NCI-H82 (cell line): Measurements from ENCODE around the gene FNDC3A.
A peak's percentile ranks its signal among the peaks of the same experiment; 100 is the strongest.
"Not testable (repeated sequence)": the region's sequence is repeated elsewhere in the genome, so short reads cannot be mapped to it uniquely, and the experiment has no call there.

ENCODE experiments used
- DNase-seq: peaks from one replicate; lab custom pipeline; 2025; lab: John Stamatoyannopoulos, UW

The FNDC3A gene

GRCh38 chr13:49042476-49042875 lies 66.8 kb downstream of the FNDC3A start:
- DNase-seq: no peak

DNA sequence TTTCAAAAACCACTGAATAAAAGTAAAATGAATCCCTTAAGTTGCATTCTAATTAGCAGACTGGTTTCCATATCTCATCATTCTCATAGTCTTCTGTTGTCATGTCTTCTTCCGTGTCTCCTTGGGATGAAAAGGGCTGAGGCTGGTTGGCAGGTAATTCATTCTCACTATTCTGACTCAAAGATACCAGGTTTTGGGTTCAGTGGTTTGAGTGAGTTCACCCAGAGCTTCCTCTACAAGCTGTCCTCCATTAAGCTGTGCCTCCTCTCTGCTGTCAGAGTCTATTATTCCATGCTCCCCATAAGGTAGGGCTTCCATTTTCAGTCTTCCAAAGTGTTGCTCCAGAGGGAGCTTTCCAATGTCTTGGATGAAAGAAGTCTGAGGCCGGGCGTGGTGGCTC lies 68.3 kb downstream of the FNDC3A start:
- no peak for DNase-seq

DNA sequence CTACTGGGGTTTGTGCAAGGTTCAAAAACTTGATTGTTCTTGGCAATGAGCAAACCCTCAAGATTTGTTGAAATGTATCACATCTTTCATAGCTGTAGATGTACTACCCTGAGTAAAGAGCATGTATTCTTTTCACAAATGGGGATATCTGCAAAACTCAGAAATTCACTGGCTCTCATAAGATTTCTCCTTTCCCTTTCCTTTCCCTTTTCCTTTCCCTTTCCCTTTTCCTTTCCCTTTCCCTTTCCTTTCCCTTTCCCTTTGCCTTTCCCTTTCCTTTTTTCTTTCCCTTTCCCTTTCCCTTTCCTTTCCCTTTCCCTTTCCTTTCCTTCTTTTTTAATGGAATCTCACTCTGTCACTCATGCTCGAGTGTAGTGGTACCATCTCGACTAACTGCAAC lies 69.1 kb downstream of the FNDC3A start:
- no peak for DNase-seq

DNA sequence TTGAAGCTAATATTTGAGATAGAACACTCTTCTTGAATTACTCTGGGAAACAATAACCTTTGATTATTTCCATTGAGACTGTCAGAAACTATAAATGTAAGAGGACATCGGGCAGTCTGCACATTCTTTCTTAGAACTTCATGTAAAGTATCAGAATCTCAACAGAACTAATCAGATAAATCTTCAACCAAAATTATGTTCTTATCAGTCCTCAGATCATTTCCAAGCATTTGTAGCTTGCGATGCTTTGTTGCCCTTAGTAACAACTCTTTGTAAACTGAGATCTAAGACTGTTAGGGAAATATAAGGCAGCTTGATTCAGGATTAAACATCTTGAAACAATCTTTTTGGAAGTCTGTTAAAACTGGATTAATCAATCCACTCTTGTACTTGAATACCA lies 70.3 kb downstream of the FNDC3A start:
- peak; percentile 17 for DNase-seq

- DNase-seq: no peak
Observed at GRCh38 chr13:49046519-49046918, 70.8 kb downstream of the FNDC3A start.

GRCh38 chr13:49052813-49053212 lies 77.1 kb downstream of the FNDC3A start:
- DNase-seq: no peak

DNA sequence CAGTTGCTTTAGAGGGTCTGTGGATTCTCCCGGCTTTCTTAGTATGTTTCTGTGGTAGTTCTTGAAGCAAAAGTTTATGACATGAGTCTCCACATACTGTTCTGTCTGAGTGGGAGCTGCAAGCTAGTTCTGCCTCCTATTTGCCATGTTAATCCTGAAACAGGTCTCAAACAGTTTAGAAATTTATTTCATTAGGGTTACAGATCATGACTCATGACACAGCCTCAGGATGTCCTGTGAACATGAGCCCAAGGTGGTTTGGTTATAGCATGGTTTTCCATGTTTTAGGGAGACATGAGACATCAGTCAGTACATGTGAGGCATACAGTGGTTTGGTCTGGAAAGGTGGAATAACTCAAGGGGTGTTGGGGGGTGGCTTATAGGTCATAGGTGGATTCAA lies 77.5 kb downstream of the FNDC3A start:
- no peak for DNase-seq

DNA sequence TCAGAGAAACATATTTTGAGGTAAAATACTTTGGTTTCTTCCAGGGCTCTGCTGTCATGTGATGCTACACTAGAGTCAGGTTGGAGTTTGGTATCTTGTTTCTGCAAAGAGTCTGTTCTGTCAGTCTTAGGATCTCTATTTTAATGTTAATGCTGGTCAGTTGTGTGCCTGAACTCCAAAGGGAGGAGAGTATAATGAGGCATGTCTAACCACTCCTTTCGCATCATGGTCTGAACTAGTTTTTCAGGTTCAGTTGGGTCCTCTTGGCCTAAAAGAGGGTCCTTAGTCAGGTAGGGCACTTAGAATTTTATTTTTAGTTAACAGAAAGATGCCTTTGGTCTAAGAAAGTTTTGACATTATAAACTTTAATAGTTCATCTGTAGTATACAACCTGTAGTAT lies 78.2 kb downstream of the FNDC3A start:
- no peak for DNase-seq

GRCh38 chr13:49055021-49055420 lies 79.3 kb downstream of the FNDC3A start:
- no peak for DNase-seq

DNA sequence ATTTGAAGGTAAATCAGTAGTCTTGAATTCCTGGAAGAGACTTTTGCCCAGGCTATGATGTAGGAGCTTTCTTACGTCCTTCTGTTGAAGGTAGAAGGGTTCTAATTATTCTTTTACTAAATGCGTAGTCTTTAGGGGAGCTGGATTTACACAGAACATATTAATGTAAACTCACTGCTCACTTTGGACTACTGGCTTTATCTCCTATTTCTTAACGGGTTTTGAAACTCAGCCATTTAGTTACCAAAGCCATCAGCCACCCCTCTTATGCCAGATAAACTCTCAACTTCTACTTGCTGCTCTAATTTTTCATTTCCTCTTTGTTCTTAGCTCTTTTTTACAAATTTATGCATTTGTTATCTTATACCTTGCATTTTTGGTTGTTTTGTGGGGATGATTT lies 81.5 kb downstream of the FNDC3A start:
- no peak for DNase-seq

DNA sequence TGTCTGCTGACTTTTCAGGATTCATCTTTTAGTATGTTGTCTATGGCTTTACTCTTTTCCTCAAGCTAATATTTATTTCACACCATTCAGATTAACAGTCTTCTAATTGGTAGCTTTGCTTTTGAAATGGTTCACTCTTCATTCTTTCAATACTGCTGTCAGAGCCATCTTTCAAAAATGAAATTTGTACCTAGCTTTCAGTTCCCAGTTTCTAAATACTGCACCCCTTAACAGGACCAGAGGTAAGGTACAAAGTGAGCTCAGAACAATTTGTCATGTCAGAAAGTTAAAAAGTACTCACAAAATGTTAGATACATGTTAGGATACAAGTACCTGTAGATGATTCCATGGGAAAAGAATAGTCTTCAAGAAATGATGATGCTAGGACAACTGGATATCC lies 83.0 kb downstream of the FNDC3A start:
- no peak for DNase-seq

DNA sequence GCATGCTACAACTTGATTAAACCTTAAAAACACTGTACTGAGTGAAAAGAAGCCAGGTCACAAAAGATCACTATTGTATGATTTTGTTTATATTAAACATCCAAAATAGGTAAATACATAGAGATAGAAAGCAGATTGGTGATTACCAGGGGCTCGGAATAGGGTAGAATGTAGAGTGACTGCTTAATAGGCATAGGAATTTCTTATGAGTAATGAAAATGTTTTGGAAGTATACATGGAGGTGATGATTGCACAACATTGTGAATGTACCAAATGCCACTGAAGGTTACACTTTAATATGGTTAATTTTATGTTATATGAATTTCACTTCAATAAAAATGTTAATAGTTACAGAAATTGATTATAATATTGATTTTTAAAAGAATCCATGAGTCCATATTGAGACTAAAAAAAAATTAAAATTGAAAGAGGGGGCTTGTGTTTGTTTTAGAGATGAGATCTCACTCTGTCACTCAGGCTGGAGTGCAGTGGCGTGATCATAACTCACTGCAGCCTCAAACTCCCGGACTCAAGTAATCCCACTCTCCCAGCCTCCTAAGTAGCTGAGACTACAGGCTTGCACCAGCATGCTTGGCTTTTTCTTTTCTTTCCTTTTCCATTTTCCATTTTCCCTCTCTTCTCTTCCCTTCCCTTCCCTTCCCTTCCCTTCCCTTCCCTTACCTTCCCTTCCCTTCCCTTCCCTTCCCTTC lies 85.1 kb downstream of the FNDC3A start:
- peak; percentile 7 for DNase-seq

DNA sequence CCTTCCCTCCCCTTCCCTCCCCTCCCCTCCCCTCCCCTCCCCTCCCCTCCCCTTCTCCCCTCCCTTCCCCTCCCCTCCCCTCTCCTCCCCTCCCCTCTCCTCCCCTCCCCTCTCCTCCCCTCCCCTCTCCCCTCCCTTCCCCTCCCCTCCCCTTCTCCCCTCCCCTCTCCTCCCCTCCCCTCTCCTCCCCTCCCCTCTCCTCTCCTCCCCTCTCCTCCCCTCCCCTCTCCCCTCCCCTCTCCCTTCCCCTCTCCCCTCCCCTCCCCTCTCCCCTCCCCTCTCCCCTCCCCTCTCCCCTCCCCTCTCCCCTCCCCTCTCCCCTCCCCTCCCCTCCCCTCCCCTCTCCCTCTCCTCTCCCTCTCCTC lies 85.7 kb downstream of the FNDC3A start:
- not testable (repeated sequence) for DNase-seq

- DNase-seq: no peak
Observed at GRCh38 chr13:49062297-49062896, 86.7 kb downstream of the FNDC3A start.

- DNase-seq: no peak
Observed at GRCh38 chr13:49063011-49063410, 87.3 kb downstream of the FNDC3A start.

DNA sequence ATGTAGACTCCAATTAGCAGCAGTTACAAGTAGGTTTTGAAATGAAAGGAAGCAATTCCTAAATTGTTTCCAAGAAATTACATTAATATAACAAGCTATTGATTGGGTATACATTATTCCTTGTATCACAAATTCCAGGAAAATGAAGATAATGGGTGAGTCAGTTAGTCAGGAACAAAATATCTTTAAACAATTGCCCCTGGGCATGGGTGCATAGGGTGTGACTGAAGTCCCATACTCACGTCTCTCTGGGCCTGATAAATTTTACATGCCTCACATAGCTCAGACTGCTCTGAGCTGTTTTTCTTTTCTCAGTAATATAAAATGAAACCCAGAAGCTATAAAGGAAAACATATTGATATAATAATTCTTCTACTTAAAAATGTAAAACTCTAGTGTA lies 87.8 kb downstream of the FNDC3A start:
- no peak for DNase-seq

- no peak for DNase-seq
Observed at GRCh38 chr13:49064476-49064875, 88.8 kb downstream of the FNDC3A start.

- DNase-seq: no peak
Observed at GRCh38 chr13:49066856-49067255, 91.1 kb downstream of the FNDC3A start.

DNA sequence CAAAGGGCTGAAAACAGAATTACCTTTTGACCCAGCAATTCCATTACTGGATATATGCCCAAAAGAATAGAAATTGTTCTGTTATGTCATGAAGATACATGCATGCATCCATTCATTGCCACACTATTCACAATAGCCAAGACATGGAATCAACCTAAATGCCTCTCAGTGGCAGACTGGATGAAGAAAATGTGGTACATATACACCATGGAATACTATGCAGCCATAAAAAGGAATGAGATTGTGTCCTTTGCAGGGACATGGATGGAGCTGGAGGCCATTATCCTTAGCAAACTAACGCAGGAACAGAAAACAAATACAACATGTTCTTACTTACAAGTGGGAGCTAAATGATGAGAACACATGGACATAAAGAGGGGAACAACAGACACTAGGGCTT lies 92.8 kb downstream of the FNDC3A start:
- DNase-seq: not testable (repeated sequence)

DNA sequence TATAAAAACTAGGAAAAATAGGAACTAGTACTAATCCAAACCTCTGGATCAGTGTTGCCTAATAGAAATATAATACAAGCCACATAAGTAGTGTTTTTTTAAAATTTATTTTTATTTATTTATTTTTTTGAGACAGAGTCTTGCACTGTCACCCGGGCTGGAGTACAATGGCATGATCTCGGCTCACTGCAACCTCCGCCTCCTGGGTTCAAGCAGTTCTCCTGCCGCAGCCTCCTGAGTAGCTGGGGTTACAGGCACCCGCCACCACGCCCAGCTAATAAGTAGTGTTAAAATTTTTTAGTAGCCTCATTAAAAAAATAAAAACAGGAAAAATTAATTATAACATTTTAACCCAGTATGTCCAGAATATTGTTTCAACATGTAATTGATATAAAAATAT lies 94.3 kb downstream of the FNDC3A start:
- DNase-seq: not testable (repeated sequence)

GRCh38 chr13:49071341-49071937 lies 95.7 kb downstream of the FNDC3A start:
- no peak for DNase-seq

GRCh38 chr13:49082653-49083536 lies 107.2 kb downstream of the FNDC3A start:
- no peak for DNase-seq

DNA sequence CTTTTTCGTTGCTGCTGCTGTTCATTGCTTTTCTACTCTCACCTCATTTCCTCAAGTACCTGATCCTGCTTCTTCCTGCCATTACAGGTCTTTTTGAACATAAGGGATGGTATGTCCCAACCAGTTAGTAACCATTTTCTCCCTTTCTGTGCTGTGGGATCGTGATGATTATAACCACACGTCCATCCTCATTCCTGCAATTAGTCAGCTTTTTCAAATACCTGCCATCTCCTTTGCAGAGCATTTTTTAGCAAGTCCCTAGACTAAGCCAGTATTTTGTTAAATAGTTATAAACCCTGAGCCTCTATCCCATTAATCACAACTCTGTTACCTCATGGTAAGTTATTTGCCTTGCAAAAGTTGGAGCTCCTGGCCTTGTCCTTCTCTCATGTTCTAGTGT lies 109.2 kb downstream of the FNDC3A start:
- DNase-seq: no peak
